AG09319 (cell line): ENCODE measurements around the gene SMC6.

Experiments
- DNase-seq: peaks from one replicate; pipeline ENCODE4 v3.0.0-alpha.2; 2010; ENCODE audit warnings: low read depth; ENCODE audit errors: extremely low read depth
- TF ChIP-seq, protein P1 (sequence below): IDR thresholded peaks from 2 replicates; pipeline ENCODE4 v1.5.1; 2011; ENCODE audit warnings: low read depth, mild to moderate bottlenecking, inconsistent platforms, low read length, moderate library complexity

Gene SMC6

DNA sequence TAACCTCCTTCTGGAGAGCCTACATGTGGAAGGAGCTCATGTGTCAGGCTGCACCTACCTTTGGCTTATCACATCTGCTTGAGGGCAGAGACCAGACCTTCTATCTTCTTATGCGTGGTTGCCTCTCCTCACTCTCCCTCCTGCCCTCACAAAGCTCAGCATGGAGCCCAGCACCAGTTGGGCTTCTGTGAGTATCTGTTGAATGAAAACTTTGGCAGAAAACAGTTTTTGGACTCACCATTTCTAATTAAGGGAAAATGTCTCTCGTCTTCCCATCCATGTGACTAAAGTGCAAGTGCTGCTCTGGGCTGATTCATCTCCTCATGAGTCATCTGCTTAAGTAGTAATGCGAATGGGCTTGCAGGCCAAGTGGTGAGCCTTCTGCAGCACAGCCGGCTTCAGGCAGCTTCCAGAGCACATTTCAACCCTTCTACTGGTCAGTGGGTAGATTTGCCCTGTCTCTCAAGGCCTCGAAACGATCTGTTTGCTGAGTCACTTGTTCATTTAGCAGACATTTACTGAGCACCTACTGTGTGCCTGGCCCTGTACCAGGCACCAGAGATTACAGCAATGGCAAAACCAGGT lies 110.5 kb downstream of the SMC6 start:
- peak; percentile 75 for DNase-seq
- TF ChIP-seq, protein P1, sequence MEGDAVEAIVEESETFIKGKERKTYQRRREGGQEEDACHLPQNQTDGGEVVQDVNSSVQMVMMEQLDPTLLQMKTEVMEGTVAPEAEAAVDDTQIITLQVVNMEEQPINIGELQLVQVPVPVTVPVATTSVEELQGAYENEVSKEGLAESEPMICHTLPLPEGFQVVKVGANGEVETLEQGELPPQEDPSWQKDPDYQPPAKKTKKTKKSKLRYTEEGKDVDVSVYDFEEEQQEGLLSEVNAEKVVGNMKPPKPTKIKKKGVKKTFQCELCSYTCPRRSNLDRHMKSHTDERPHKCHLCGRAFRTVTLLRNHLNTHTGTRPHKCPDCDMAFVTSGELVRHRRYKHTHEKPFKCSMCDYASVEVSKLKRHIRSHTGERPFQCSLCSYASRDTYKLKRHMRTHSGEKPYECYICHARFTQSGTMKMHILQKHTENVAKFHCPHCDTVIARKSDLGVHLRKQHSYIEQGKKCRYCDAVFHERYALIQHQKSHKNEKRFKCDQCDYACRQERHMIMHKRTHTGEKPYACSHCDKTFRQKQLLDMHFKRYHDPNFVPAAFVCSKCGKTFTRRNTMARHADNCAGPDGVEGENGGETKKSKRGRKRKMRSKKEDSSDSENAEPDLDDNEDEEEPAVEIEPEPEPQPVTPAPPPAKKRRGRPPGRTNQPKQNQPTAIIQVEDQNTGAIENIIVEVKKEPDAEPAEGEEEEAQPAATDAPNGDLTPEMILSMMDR, result no peak; the same call in 1 of the 2 replicates

DNA sequence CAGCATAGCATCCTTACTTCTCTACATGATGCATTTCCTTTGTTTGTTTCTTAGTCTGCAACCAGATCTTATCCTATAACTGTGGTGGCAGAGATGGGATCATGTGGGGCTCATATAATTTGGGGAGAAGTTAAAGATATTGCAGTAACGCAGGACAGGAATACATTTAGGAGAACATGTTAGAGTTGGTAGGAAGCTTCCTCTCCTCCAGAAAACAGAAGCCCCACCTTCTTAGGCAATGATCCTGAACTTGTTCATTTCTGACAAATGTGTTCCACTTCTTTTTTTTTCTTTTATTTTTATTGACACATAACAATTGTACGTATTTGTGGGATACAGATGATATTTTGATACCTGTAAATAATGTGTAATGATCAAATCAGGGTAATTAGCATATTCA lies 113.2 kb downstream of the SMC6 start:
- DNase-seq, result no peak
- TF ChIP-seq, protein P1, result no peak

DNA sequence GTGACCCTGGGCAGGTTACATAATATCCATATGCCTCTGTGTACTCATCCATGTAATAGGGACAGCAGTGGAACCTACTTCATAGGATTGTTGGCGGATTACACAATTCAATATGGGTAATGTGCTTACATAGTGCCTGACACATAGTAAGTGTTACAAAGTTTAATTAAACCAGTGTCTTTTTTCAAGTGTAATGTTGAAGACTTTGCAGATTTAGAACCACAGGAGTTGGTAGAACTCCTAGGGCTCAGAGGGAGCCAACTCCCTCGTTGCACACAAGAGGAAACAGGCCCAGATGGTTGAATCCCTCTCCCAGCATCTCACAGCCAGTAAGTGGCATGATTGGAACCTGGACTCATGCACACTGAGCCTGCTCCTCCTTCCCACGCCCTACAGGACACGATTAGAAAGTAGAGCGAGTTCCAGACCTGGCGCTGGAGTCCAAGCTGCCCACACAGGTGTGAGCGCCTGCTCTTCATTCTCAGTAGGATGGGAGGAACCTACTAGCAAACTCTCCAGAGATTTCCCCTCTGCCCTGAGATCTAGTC lies 115.3 kb downstream of the SMC6 start:
- TF ChIP-seq, protein P1, result no peak
- no peak for DNase-seq

DNA sequence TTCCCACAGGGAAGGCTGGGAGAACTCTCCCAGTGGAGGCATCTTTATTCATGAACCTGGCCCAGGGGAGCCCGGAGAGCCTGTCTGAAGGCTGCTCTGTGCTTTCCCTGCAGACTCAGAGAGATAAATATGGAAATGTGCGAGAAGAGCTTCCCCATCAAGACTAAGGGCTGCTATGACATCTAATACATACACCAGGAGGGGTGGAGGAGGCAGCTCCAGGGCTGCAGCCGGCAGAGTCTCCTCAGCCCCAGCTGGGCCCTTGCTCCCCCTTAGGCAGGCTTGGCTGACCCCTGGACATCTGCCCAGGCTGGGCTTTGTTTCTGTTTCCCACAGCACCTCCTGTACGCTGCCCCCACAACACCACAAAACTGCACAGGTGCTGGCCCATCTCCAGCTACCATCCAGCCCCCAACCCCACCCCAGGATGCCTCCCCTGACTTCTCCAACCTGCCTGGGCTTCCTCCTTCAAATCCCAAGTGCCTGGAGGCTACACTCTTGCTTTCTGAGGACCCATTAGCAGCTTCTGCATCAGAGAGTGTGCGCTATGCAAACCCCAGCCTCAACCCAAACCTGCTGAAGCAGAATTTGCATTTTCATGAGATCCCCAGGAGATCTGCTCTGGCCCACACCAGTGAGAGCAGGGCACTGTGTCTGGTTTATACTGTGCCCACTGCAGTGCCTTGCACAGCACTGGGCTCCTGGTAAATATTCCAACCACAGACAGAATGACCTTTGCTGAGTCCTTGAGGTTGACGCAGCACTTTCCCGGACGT lies 116.3 kb downstream of the SMC6 start:
- TF ChIP-seq, protein P1, result no peak
- DNase-seq, result no peak

DNA sequence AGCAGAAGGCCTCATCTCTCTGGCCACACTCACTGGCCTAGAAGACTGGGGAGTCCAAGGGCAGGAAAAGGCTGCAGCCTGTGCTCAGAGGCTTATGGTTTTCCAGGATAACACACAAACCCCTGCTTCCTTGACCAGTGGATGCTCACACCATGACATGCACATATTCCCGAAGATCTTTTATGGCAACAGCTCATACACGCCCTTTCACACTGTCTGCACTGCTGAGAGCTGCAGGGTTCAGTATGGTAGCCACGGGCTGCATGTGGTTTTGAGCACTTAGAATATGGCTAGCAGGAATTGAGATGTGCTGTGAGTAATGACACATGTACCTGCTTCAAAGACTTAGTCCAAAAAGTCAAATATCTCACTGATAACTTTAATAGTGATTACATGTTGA lies 117.4 kb downstream of the SMC6 start:
- DNase-seq, result no peak

DNA sequence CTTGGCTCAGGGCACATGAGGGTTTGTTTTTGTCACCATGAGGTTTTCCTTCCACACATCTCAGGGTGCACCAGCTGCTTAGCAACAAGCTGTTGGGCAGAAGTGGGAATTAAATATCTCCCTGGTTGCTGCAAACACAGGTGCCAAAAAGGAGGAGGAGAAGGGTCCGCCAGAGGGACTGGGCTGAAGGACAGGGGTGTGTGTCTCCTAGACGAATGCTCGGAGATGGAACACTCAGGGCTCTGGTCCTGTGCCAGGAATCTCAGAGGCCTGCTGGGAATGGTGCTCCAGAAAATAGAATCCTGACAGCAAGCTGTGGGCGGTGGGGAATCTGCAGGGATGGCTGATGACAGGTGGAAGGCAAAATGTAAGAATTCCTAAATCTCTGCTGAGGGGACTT lies 118.6 kb downstream of the SMC6 start:
- TF ChIP-seq, protein P1, result no peak
- no peak for DNase-seq

More for the DNA sequence above, 117.4 kb downstream of the SMC6 start:
- TF ChIP-seq, protein P1, result no peak

DNA sequence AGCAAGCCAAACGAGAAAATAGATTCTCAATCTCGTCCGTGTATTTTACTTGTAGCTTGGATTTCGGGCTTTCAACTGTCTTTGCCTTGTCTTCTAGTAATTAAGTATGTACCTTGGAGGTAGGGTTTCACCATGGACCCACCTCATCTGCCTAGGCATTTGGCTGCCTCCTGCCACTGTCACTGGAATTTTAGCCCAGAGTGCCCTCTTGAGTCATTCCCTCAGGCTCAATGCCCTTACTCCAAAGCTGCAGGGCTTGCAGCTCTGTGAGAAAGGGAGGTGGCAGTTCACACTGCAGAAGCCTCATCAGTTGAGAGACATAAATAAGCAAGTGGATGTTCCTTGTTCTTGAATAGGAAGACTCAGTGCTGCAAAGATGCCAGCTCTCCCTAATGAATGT lies 123.5 kb downstream of the SMC6 start:
- DNase-seq, result no peak
- TF ChIP-seq, protein P1, result no peak
